ENCODE results near the gene TMEFF1.

Gene TMEFF1, protein sequence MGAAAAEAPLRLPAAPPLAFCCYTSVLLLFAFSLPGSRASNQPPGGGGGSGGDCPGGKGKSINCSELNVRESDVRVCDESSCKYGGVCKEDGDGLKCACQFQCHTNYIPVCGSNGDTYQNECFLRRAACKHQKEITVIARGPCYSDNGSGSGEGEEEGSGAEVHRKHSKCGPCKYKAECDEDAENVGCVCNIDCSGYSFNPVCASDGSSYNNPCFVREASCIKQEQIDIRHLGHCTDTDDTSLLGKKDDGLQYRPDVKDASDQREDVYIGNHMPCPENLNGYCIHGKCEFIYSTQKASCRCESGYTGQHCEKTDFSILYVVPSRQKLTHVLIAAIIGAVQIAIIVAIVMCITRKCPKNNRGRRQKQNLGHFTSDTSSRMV

DNA sequence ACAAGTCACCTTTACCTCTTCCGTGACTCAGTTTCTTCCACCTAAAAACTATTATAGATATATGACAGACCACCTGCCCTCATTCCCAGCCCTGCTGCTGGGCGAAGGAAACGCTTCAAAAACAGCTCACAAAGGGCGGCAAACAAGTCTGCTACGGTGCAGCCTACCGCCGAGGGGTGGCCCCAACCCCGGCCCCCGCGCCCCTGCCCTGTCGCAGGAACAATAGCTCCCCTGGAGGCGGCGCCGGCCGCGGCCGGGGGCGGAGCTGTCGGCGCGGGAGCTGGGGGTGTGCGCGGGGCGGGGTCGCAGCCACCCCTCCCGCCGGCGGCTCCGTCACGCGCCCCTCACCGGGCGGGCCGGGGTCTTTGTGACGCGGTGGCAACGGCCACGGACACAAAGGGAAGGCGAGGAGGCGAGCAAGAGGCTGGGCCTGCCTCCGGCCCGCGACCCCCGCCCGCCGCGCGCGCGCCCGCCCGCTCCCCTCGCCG, at the start of gene TMEFF1:
TSS of gene TMEFF1 (plus strand) at position 362 of the 488 bp plus-strand sequence. CDS start 396 bp downstream, outside the sequence.
- no peak for TF ChIP-seq ZFX (IDR thresholded peaks at IDR 0.05)
- TF ChIP-seq, protein P1, sequence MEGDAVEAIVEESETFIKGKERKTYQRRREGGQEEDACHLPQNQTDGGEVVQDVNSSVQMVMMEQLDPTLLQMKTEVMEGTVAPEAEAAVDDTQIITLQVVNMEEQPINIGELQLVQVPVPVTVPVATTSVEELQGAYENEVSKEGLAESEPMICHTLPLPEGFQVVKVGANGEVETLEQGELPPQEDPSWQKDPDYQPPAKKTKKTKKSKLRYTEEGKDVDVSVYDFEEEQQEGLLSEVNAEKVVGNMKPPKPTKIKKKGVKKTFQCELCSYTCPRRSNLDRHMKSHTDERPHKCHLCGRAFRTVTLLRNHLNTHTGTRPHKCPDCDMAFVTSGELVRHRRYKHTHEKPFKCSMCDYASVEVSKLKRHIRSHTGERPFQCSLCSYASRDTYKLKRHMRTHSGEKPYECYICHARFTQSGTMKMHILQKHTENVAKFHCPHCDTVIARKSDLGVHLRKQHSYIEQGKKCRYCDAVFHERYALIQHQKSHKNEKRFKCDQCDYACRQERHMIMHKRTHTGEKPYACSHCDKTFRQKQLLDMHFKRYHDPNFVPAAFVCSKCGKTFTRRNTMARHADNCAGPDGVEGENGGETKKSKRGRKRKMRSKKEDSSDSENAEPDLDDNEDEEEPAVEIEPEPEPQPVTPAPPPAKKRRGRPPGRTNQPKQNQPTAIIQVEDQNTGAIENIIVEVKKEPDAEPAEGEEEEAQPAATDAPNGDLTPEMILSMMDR (conservative IDR thresholded peaks at IDR 0.05): no peak
- H3K27ac ChIP-seq: no peak within 1 kb of the TSS

DNA sequence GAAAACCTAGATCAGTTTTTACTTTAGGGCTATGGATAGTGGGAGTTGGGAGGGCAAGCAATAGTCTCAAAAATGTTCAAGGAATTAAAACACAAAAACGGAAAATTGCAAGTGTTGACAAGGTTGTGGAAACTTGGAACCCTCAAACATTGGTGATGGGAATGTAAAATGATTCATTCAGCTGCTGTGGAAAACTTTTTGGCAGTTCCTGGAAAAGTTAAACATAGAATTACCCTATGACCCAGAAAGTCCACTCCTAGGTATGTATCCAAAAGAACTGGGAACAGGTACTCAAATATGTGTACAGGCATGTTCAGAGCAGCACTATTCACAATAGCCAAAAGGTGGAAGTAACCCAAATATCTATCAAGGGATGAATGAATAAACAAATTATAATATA, 47.2 kb upstream of the TMEFF1 start:
- no peak overlapping the region for H3K27ac ChIP-seq
- no peak for TF ChIP-seq ZFX (IDR thresholded peaks at IDR 0.05)
- TF ChIP-seq, protein P1 (conservative IDR thresholded peaks at IDR 0.05): no peak

DNA sequence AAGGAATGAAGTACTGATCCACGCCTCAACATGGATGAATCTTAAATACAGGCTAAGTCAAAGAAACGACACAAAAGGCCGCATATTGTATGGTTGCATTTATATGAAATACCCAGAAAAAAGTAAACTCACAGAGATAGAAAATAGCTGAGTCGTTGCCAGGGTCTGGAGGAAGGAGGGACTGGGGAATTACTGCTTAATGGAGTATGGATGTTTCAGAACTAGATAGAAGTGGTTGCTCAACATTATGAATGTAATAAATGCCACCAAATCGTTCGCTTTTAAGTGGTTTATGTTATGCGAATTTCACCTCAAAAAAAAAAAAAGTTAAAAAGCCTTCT, 46.8 kb upstream of the TMEFF1 start:
- TF ChIP-seq ZFX (IDR thresholded peaks at IDR 0.05): no peak
- H3K27ac ChIP-seq: peak overlapping the region; percentile 69

DNA sequence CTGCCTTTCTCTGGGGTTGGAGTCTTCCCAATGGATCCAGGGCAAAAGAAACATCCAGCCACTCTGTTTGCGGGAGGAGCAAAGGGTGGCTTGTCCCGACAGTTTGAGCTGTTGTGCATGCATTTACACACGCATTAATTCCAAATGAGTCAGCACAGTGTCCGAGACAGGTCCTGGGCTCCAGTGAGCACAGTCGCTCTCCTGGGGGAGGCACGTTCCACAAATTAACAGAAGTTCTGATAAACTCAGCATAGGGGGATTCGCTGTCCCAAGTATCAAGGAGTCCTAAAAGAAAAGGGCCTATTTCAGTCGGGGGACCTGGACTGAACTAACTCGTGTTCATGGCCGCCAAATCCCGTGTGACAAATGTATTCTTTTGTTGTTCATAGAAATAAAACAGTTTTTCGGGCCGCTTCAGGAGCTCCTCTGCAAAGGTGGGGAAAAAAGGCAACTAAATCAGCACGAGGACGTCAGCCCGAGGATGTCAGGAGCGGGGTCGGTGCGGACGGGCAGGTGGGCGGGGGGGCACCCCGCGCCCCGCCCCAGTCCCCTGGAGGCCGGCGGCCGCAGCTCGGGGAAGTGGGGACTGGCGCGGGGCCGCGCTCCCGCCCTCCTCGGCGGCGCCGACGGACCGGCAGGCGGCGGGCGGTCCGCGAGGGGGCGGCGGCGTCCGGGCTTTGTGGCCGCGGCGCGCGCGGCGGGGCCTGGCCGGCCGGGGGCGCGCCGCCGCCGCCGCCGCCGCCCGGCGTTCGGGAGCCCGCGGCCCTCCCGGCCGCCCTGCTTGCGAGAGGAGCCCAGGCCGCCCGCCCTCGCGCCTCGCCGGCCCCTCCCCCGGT, 46.2 kb upstream of the TMEFF1 start, which contains the start of gene MSANTD3:
TSS of gene MSANTD3 (plus strand) at position 614 of the 836 bp plus-strand sequence. CDS start 14,796 bp downstream, outside the sequence.
- TF ChIP-seq ZFX (IDR thresholded peaks at IDR 0.05): no peak
- TF ChIP-seq, protein P1 (conservative IDR thresholded peaks at IDR 0.05): no peak; the same call in 1 of the 2 replicates
- peak within 1 kb of the TSS; percentile 69 for H3K27ac ChIP-seq

DNA sequence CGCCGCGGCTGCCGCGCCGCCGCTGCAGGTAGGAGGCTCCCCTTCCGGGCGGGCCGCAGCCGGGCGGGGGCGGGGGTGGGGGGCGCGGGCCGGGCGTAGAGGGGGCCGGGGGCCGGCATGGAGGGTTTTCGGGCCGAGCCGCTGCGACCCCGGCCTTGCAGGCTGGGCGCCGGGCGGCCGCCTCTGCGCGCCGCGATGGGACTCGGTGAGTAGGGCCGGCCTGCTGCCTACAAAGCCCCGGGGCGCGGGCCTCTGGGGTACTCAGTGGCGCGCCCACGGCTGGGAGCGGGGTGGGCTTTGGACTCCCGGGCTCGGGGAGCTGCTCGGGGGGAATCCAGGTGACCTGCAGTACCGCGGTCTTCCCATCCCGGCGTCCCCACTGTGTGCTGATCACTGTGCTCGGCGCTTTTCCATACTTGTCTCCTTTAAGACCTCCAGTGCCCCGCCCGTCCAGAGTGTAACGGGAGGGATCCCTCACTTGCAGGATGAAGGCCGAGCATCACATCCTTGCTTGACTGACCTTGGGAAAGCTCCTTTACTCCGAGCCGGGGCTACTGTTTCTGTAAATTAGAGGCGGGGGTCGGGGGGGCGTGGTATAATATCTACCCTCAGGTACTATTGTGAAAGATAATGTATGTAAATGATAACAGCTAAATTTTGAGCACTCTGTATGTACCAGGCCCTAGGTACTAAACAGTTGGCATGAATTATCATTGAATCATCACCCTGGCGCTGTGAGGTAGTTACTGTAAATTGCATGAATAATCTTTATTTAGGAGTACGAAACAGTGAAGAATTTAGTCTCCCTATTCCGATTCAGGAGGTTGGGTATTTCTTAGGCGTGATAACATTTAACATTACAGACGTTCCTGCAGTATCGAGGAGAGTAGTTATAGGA, 45.3 kb upstream of the TMEFF1 start:
- peak overlapping the region; percentile 69 for H3K27ac ChIP-seq
- peak; percentile 83 for TF ChIP-seq ZFX (IDR thresholded peaks at IDR 0.05)
- TF ChIP-seq, protein P1 (conservative IDR thresholded peaks at IDR 0.05): no peak

DNA sequence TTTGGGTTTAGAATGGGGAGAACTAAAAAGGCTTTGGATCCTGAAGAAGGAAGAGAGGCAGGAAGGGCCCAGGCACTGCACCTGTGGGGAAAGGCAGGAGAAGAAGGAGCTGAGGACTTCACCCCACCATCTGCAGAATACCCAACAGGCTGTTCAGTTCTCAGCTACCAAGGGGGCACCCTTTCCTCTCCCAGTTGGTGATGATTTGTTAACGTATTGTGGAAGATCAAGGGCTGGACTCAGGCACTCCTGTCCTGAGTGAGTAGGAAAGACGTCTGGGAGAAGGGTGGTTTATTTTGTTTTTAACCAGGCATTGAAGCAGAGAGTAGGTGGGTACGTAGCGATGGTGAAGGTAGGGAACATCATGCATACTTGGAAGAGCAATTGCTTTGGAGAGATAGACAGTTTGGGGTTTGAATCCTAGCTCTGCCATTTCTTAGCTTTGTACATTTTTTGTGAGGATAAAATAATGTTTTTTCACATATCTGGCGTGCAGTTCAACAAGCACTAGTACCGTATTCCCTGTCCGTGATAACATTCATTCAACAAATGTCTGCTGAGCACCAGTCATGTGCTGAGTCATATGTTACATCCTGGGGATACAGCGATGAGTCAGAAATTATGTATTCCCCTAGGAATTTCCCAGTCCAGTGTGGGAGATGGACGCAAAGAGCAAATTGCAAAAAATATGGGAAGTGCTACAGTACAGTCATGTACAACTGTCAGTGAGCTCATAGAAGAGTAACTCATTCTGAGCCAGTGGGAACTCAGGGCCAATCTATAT, 43.9 kb upstream of the TMEFF1 start:
- TF ChIP-seq, protein P1 (conservative IDR thresholded peaks at IDR 0.05): no peak
- TF ChIP-seq ZFX (IDR thresholded peaks at IDR 0.05): no peak
- no peak overlapping the region for H3K27ac ChIP-seq

All from C4-2B (cell line).